Measurements from ENCODE around the gene DNAJC27. TPM values are rescaled to one million over a fixed set of nuclear protein-coding genes. Genes with fewer than 3 reads are reported as not detected.

DNAJC27 gene
- total RNA-seq, 1 experiment from 2014 or later: 6.2 TPM

DNA sequence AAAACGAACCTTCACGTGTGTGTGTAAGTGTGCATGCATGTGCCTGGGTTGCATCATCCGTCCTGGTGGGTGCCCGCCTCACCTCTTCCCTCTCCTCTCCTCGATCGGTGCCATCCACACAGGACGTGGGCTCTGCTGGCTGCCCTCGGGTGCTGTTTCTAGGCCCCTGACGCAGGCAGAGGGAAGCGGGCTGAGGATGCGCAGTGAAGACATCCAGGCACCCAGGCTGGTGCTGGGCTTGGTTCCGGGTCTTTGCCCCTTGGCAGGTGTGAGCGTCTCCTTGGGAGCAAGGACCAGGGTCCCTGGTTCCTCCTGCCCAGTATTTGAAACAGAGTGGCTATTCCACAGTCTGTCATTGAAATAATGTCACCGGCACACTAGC lies 45.5 kb downstream of the DNAJC27 start:
- no peak for DNase-seq (ENCODE audit: low read depth)

DNA sequence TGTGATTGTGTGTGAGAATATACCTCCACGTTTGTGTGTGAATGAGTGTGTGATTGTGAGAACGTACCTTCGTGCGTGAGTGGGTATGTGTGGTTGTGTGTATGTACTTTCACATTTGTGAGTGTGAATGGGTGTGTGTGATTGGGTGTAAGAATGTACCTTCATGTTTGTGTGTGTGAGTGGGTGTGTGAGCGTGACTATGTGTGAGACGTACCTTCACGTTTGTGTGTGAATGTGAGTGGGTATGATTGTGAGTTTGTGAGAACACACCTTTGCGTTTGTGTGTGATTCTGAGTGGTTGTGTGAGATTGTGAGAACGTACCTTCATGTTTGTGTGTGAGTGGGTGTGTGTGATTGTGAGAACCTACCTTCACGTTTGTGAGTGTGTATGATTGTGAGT lies 45.9 kb downstream of the DNAJC27 start:
- no peak for DNase-seq (ENCODE audit: low read depth)

- no peak for DNase-seq (ENCODE audit: low read depth)
Measured at GRCh38 chr2:24924732-24925131, 47.0 kb downstream of the DNAJC27 start.

- no peak for DNase-seq (ENCODE audit: low read depth)
Measured at GRCh38 chr2:24924266-24924665, 47.5 kb downstream of the DNAJC27 start.

DNA sequence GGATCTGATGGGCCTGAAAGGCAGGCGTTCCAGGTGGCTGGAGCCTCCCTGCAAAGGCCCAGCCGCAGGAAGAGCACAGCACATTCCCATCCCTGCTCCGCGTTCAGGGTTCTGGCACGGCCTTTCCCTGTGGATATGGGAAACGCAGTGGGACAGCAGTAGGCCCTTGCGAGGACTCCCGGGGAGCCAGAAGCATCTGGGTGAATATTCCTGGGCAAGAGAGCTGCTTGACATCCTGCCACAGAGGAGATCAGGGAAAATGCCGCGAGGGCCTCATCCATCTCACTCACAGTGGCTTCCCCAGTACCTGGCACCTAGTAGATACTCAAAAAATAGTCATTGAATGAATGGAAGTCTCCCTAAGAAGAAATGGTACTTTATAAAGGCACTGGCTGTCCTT lies 48.6 kb downstream of the DNAJC27 start:
- no peak for DNase-seq (ENCODE audit: low read depth)

GRCh38 chr2:24922556-24922955 lies 49.2 kb downstream of the DNAJC27 start:
- no peak for DNase-seq (ENCODE audit: low read depth)

DNA sequence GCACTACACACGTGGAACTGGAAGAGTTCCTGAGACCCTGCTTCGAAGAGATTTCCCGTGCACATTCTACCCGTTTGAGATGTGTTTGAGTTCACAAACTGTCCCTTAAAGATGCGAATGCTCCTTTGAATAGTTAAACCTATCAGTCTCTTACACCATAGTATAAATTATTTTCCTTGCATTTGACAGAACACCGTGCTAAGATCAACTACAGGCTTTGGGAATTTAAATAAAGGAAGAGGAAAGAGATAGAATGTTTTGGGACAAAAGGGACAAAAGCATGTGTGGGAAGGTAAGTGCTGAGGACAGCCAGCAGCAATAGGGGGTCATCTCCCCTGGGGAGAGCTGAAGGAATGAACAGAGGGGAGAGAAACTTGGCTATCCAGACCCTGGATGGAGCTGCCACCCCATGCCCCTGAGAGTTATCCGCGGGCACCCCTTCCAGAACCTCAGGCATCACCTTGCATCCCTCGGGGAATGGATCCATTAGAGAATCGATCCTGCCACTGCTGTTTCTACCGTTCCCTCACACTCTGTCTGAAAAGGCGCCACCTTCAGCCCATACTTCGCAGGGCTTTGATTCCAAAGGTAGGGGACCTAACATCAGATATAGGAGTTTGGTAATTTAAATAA lies 50.8 kb downstream of the DNAJC27 start:
- DNase-seq (ENCODE audit: low read depth): no peak

- peak; percentile 55 for DNase-seq (ENCODE audit: low read depth)
Measured at GRCh38 chr2:24920098-24920808, 51.5 kb downstream of the DNAJC27 start, which contains the start of gene ADCY3. Gene ADCY3 (minus strand): TSS chr2:24920237. CDS start chr2:24918987, 1,250 bp downstream.

GRCh38 chr2:24919506-24920097 lies 52.2 kb downstream of the DNAJC27 start:
- peak; percentile 40 for DNase-seq (ENCODE audit: low read depth)

GRCh38 chr2:24919037-24919505 lies 52.7 kb downstream of the DNAJC27 start:
- DNase-seq (ENCODE audit: low read depth): peak; percentile 45

- DNase-seq (ENCODE audit: low read depth): no peak
Measured at GRCh38 chr2:24918326-24919036, 53.3 kb downstream of the DNAJC27 start.

DNA sequence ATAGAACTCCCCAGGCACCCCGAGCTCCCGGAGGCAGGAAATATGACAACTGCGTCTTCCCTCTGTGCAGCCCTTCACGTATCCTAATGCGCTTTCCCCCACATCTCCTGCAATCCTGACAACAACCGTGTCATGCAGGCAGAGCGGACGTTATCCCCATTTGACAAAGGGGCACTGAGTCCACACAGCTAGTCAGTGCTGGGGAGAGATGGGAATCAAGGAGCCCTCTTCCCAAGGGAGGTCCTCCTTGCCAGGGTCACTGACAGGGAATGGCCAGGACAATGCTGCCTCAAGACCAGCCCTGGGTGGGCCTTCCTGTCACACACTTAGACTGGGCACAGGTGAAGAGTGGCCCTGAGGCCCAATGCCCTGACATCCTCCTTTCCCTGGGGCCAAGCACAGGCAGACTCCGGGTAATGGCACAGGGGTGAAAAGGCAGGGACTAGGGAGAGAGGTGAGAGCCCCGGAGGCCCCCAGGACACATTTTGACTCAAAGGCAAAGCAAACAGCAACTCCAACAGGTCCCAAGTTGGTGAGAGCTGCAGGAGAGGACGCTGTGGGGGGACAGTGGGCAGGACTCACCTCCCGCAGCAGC lies 53.9 kb downstream of the DNAJC27 start:
- no peak for DNase-seq (ENCODE audit: low read depth)

DNA sequence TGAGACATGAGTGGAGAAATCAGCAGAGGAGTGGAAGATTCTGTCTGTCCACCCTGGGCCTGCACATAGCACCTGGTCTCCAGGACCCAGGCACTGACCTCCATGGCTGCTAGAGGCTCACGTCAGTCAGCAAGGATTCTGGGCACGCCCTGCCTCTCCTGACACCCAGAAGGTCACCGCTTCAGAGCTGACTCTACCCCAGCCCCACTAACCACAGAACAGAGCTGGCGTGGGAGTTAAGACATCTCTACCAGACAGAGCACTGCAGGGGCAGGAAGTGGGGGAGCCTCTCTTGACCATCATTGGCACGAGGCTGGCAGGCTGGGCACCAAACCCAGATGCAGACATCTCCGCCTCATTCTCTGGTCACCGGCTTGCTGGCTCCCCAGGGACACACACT lies 54.7 kb downstream of the DNAJC27 start:
- DNase-seq (ENCODE audit: low read depth): peak; percentile 48

DNA sequence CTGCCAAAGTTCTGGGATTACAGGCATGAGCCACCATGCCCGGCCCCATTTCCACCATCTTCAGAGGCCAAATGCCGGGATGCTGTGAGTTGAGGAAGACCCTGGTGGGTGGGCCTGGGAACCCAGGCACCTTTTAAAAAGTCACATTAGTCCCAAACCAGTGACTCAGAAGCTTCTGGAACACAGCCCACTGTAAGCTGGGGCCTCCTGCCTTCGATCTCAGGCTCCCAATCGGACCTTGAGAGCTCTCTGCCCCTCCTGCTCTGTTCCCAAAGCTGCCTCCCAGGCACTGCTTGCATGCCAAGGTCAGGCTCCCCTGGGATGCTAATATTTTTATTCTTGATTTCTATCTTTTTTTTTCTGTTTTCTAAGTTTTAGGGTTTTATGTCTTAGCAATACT lies 56.0 kb downstream of the DNAJC27 start:
- no peak for DNase-seq (ENCODE audit: low read depth)

GRCh38 chr2:24915175-24915574 lies 56.6 kb downstream of the DNAJC27 start:
- DNase-seq (ENCODE audit: low read depth): no peak

DNA sequence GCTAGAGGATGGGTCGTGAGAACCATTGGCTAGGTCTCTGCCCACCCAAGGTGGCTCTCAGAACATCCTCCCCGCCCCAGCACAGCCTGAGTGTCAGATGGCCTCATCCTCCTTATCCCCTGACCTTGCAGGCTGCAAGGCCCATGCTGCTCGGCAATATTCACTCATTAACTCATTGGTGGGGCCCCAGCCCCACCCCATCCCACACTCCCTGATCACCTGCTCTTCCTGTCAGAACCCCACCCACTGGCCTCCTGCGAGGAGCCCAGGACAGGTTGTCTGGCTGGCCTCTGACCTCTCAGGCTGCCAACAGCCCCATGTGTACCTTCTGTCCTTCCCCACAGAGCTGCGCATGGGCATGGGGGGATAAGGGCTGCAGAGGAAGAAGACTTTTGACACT lies 57.0 kb downstream of the DNAJC27 start:
- no peak for DNase-seq (ENCODE audit: low read depth)

GRCh38 chr2:24913911-24914310 lies 57.8 kb downstream of the DNAJC27 start:
- no peak for DNase-seq (ENCODE audit: low read depth)

DNA sequence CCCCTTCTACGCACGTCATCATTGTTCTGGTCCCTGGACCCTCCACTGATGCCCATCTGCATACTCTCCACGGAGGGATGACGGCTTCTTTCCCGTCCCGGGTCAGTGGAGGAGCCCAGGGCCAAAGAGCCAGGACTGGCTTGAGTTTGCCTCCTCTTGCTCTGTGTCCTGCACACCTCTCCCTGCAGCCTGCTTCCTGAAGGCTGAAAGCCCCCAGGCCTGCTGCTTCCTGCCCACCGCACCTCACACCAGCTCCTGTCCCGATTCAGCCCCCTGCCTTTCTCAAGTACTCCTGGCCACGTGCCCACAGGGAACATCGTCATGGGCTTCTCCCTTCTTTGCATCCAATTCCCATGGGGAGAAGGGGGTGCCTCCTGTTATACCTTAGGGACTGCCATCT lies 58.8 kb downstream of the DNAJC27 start:
- DNase-seq (ENCODE audit: low read depth): no peak

- DNase-seq (ENCODE audit: low read depth): no peak
Measured at GRCh38 chr2:24912523-24912922, 59.2 kb downstream of the DNAJC27 start.

DNA sequence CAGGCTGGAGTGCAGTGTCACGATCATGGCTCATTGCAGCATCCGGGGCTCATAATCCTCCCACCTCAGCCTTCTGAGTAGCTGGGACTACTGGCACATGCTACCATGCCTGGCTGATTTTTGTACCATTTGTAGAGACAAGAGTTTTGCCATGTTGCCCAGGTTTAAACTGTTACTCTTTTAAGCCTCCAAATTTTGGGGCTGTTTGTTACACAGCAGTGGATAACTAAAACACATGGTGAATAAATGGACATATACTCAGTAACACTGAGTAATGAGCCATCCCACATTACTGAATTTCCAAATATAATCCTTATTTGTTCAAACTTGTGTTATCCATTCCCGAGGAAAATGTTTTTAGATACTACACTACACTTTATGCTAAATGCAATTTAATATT lies 61.5 kb downstream of the DNAJC27 start:
- DNase-seq (ENCODE audit: low read depth): no peak

GRCh38 chr2:24909555-24910177 lies 62.1 kb downstream of the DNAJC27 start:
- no peak for DNase-seq (ENCODE audit: low read depth)
